ENCODE measurements around the gene SLC5A3. TPM values are rescaled to one million over a fixed set of nuclear protein-coding genes. Genes with fewer than 3 reads are reported as not detected.

The SLC5A3 gene
- total RNA-seq (2022; extraction: Qiagen RNA extraction; ENCODE audit: low read depth): 3.4 to 5.5 TPM (median 5.1 TPM) in 5 replicates

DNA sequence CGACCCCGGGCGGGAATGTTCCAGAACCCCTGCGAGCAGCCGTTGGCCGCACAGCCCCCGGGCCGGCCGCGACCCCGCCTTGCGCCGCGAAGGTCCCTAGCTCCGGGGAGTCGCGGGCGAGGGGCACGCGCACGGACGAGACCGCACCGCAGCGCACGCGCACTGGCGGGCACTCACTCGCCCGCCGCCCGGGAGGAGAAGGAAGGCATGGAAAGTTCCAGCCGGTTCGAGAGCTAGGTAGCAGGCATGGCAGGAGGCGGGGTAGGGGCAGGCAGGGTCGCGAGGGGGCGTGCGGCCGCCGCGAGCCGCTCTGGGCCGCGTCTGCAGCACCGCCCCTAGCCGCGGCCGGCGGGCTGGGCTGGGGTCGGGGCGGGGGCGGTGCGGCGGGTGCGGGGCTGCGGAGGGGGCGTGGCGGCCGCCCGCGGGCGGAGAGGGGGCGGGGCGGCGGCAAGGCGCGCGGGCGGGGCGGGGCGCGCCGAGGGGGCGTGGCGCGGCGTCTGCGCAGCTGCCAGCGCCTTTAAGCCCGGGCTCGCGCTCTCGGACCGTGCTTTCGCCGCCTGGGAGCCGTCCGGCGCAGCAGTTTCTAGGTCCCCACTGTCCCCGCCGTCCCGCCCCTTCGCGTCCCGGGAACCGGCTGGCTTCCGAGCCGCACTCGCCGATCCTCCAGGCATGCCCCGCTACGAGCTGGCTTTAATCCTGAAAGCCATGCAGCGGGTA, at the start of gene SLC5A3, which contains the start of gene MRPS6:
Gene SLC5A3 (plus strand): TSS at position 547 of the 717 bp plus-strand sequence. CDS start 21,621 bp downstream, outside the sequence.
Gene MRPS6 (plus strand): TSS at position 547 of the 717 bp plus-strand sequence. CDS start 123 bp downstream, at position 670.

Other genes with a start within 250 kb of the SLC5A3 start
- gene ATP5PO, start 157.8 kb upstream of the SLC5A3 start, total RNA-seq (2022; extraction: Qiagen RNA extraction; ENCODE audit: low read depth): 137 to 152 TPM (median 142 TPM) in 5 replicates
- 39.7 to 51.9 TPM (median 49.5 TPM) in 5 replicates for gene MRPS6, start within 50 bp of the SLC5A3 start, total RNA-seq (2022; extraction: Qiagen RNA extraction; ENCODE audit: low read depth)